ENCODE measurements around the gene INSL3.

The INSL3 gene

DNA sequence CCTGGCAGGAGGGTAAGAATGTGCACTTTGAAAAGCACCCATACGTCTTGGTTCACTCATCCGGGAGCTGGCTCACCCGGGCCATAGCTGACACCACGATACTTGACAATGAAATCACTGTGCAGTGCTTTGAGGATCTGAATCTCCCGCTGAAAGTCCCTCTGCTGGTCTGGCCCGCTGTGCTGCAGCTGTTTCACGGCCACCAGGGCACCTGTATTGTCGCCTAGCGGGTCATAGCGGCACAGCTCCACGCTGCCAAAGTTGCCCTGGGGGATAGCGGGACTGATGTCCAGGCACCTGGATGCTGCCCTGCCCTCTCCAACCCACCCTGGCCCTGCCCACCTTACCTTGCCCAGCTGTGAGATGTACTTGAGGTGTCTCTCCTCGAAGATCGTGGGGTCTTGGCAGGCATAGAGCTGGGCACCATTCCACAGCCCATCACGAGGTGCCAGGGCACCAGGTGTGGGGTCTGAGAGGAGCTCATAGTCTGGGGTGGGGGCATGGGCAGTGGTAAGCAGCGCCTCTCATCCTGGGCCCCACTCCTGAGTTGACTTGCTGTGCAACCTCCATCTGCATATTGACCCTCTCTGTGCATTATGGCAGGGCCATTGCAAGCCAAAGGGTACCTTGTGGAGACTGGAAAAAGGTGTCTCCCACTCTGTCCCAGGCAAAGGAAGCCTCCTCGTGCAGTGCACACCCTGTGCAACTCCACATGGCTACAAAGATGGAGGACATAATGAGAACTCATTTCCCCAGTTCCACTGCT is 11.3 kb upstream of the INSL3 start:
- H3K9me3 ChIP-seq (ENCODE audit: control insufficient read depth, insufficient read depth, low read length): no peaks in the 10 kb centered on the region
- no peak overlapping the region for H3K4me3 ChIP-seq (ENCODE audit: low read depth, low read length)
- peaks cover 3% of the 10 kb centered on the region; the same call in 1 of the 2 replicates for H3K27me3 ChIP-seq (ENCODE audit: control insufficient read depth, insufficient read depth, low read length)
- H3K4me1 ChIP-seq (ENCODE audit: control insufficient read depth, insufficient read depth, low read length): peaks cover 5% of the 10 kb centered on the region; the same call in 1 of the 2 replicates
- no peak overlapping the region for H3K9ac ChIP-seq (ENCODE audit: low read depth, low read length)
- no peaks in the 10 kb centered on the region for H3K36me3 ChIP-seq (ENCODE audit: control insufficient read depth, insufficient read depth, low read length)
- no peak overlapping the region for H3K27ac ChIP-seq (ENCODE audit: low read depth, low read length)

- H3K27ac ChIP-seq (ENCODE audit: low read depth, low read length): no peak overlapping the region
- H3K9ac ChIP-seq (ENCODE audit: low read depth, low read length): no peak overlapping the region
- no peaks in the 10 kb centered on the region for H3K9me3 ChIP-seq (ENCODE audit: control insufficient read depth, insufficient read depth, low read length)
- H3K27me3 ChIP-seq (ENCODE audit: control insufficient read depth, insufficient read depth, low read length): peaks cover 3% of the 10 kb centered on the region; the same call in 1 of the 2 replicates
- no peaks in the 10 kb centered on the region for H3K36me3 ChIP-seq (ENCODE audit: control insufficient read depth, insufficient read depth, low read length)
- H3K4me3 ChIP-seq (ENCODE audit: low read depth, low read length): peak overlapping the region; percentile 81
- H3K4me1 ChIP-seq (ENCODE audit: control insufficient read depth, insufficient read depth, low read length): peaks cover 5% of the 10 kb centered on the region; the same call in 1 of the 2 replicates
These were observed 10.1 kb upstream of the INSL3 start for GRCh38 chr19:17831419-17831888.

GRCh38 chr19:17830567-17831418 is 9.5 kb upstream of the INSL3 start:
- Histone ChIP-seq H3K27ac (ENCODE audit: low read depth, low read length) (peak overlapping the region; percentile 85), H3K36me3 (ENCODE audit: control insufficient read depth, insufficient read depth, low read length) (no peaks in the 10 kb centered on the region), H3K4me1 (ENCODE audit: control insufficient read depth, insufficient read depth, low read length) (peaks cover 5% of the 10 kb centered on the region; the same call in 1 of the 2 replicates), H3K9ac (ENCODE audit: low read depth, low read length) (peak overlapping the region; percentile 62), H3K27me3 (ENCODE audit: control insufficient read depth, insufficient read depth, low read length) (peaks cover 3% of the 10 kb centered on the region; the same call in 1 of the 2 replicates), H3K9me3 (ENCODE audit: control insufficient read depth, insufficient read depth, low read length) (no peaks in the 10 kb centered on the region), H3K4me3 (ENCODE audit: low read depth, low read length) (peak overlapping the region; percentile 81)

GRCh38 chr19:17829855-17830566 is 8.7 kb upstream of the INSL3 start:
- peak overlapping the region; percentile 85 for H3K27ac ChIP-seq (ENCODE audit: low read depth, low read length)
- H3K4me1 ChIP-seq (ENCODE audit: control insufficient read depth, insufficient read depth, low read length): peaks cover 5% of the 10 kb centered on the region; the same call in 1 of the 2 replicates
- peaks cover 3% of the 10 kb centered on the region; the same call in 1 of the 2 replicates for H3K27me3 ChIP-seq (ENCODE audit: control insufficient read depth, insufficient read depth, low read length)
- no peaks in the 10 kb centered on the region for H3K36me3 ChIP-seq (ENCODE audit: control insufficient read depth, insufficient read depth, low read length)
- H3K9me3 ChIP-seq (ENCODE audit: control insufficient read depth, insufficient read depth, low read length): no peaks in the 10 kb centered on the region
- peak overlapping the region; percentile 62 for H3K9ac ChIP-seq (ENCODE audit: low read depth, low read length)
- H3K4me3 ChIP-seq (ENCODE audit: low read depth, low read length): peak overlapping the region; percentile 77

- Histone ChIP-seq H3K9ac (ENCODE audit: low read depth, low read length) (no peak overlapping the region), H3K27me3 (ENCODE audit: control insufficient read depth, insufficient read depth, low read length) (peaks cover under 1% of the 10 kb centered on the region; the same call in 1 of the 2 replicates), H3K4me3 (ENCODE audit: low read depth, low read length) (no peak overlapping the region), H3K27ac (ENCODE audit: low read depth, low read length) (no peak overlapping the region), H3K36me3 (ENCODE audit: control insufficient read depth, insufficient read depth, low read length) (no peaks in the 10 kb centered on the region), H3K4me1 (ENCODE audit: control insufficient read depth, insufficient read depth, low read length) (no peaks in the 10 kb centered on the region), H3K9me3 (ENCODE audit: control insufficient read depth, insufficient read depth, low read length) (no peaks in the 10 kb centered on the region)
These were observed 5.3 kb upstream of the INSL3 start for GRCh38 chr19:17826508-17827056.

- Histone ChIP-seq H3K27me3 (ENCODE audit: control insufficient read depth, insufficient read depth, low read length) (no peaks in the 10 kb centered on the region), H3K9me3 (ENCODE audit: control insufficient read depth, insufficient read depth, low read length) (no peaks in the 10 kb centered on the region), H3K36me3 (ENCODE audit: control insufficient read depth, insufficient read depth, low read length) (no peaks in the 10 kb centered on the region), H3K4me1 (ENCODE audit: control insufficient read depth, insufficient read depth, low read length) (no peaks in the 10 kb centered on the region), H3K27ac (ENCODE audit: low read depth, low read length) (no peak overlapping the region), H3K9ac (ENCODE audit: low read depth, low read length) (no peak overlapping the region), H3K4me3 (ENCODE audit: low read depth, low read length) (no peak overlapping the region)
These were observed 3.0 kb upstream of the INSL3 start for GRCh38 chr19:17824339-17824738.

- no peaks in the 10 kb centered on the region for H3K9me3 ChIP-seq (ENCODE audit: control insufficient read depth, insufficient read depth, low read length)
- no peaks in the 10 kb centered on the region for H3K36me3 ChIP-seq (ENCODE audit: control insufficient read depth, insufficient read depth, low read length)
- no peak overlapping the region for H3K4me3 ChIP-seq (ENCODE audit: low read depth, low read length)
- no peak overlapping the region for H3K9ac ChIP-seq (ENCODE audit: low read depth, low read length)
- H3K27ac ChIP-seq (ENCODE audit: low read depth, low read length): no peak overlapping the region
- H3K4me1 ChIP-seq (ENCODE audit: control insufficient read depth, insufficient read depth, low read length): no peaks in the 10 kb centered on the region
- no peaks in the 10 kb centered on the region for H3K27me3 ChIP-seq (ENCODE audit: control insufficient read depth, insufficient read depth, low read length)
These were observed 3.5 kb downstream of the INSL3 start for GRCh38 chr19:17817668-17818363.

DNA sequence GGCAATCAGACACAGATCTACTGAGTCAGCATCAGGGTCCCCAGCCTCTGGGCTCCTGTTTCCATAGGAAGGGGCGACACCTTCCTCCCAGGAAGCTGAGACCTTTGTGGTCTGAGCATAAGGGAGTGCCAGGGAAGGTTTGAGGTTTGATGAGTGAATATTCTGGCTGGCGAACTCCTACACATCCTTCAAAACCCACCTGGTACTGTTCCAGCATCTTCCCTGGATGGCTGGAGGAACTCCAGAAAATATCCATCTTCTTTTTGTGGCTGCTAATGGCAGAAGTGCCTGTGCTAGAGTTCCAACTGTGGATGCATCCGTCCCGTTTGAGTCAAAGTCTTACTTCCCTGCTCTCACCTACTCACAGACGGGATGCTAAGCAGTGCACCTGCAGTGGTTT is 9.2 kb downstream of the INSL3 start:
- Histone ChIP-seq H3K9ac (ENCODE audit: low read depth, low read length) (no peak overlapping the region), H3K4me1 (ENCODE audit: control insufficient read depth, insufficient read depth, low read length) (no peaks in the 10 kb centered on the region), H3K27me3 (ENCODE audit: control insufficient read depth, insufficient read depth, low read length) (no peaks in the 10 kb centered on the region), H3K36me3 (ENCODE audit: control insufficient read depth, insufficient read depth, low read length) (no peaks in the 10 kb centered on the region), H3K27ac (ENCODE audit: low read depth, low read length) (no peak overlapping the region), H3K9me3 (ENCODE audit: control insufficient read depth, insufficient read depth, low read length) (no peaks in the 10 kb centered on the region), H3K4me3 (ENCODE audit: low read depth, low read length) (no peak overlapping the region)

DNA sequence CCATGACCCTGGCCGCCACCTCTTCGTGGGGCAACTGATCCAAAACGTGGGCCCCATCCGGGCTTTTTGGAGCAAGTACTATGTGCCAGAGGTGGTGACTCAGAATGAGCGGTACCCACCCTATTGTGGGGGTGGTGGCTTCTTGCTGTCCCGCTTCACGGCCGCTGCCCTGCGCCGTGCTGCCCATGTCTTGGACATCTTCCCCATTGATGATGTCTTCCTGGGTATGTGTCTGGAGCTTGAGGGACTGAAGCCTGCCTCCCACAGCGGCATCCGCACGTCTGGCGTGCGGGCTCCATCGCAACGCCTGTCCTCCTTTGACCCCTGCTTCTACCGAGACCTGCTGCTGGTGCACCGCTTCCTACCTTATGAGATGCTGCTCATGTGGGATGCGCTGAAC is 9.6 kb downstream of the INSL3 start:
- Histone ChIP-seq H3K36me3 (ENCODE audit: control insufficient read depth, insufficient read depth, low read length) (no peaks in the 10 kb centered on the region), H3K9ac (ENCODE audit: low read depth, low read length) (no peak overlapping the region), H3K4me3 (ENCODE audit: low read depth, low read length) (no peak overlapping the region), H3K9me3 (ENCODE audit: control insufficient read depth, insufficient read depth, low read length) (no peaks in the 10 kb centered on the region), H3K27me3 (ENCODE audit: control insufficient read depth, insufficient read depth, low read length) (no peaks in the 10 kb centered on the region), H3K27ac (ENCODE audit: low read depth, low read length) (no peak overlapping the region), H3K4me1 (ENCODE audit: control insufficient read depth, insufficient read depth, low read length) (no peaks in the 10 kb centered on the region)

- H3K27ac ChIP-seq (ENCODE audit: low read depth, low read length): no peak overlapping the region
- H3K9me3 ChIP-seq (ENCODE audit: control insufficient read depth, insufficient read depth, low read length): no peaks in the 10 kb centered on the region
- no peak overlapping the region for H3K4me3 ChIP-seq (ENCODE audit: low read depth, low read length)
- no peaks in the 10 kb centered on the region for H3K4me1 ChIP-seq (ENCODE audit: control insufficient read depth, insufficient read depth, low read length)
- no peak overlapping the region for H3K9ac ChIP-seq (ENCODE audit: low read depth, low read length)
- H3K36me3 ChIP-seq (ENCODE audit: control insufficient read depth, insufficient read depth, low read length): no peaks in the 10 kb centered on the region
- H3K27me3 ChIP-seq (ENCODE audit: control insufficient read depth, insufficient read depth, low read length): no peaks in the 10 kb centered on the region
These were observed 10.2 kb downstream of the INSL3 start for GRCh38 chr19:17811103-17811502.

Measured in HUES48 (cell line).